H1 (cell line): ENCODE results near the gene NCOA1. TPM values are rescaled to one million over a fixed set of nuclear protein-coding genes. Genes with fewer than 3 reads are reported as not detected.

Experiments used
- CTCF ChIA-PET: fragments of 300-600 bp; sonication (Branson Sonifier 250); formaldehyde crosslinking; loops from one replicate; lab custom pipeline; 2021; ENCODE audit not compliant: partially characterized antibody; lab: Charles Lee
- POLR2A ChIA-PET: fragments of 300-600 bp; sonication (Branson Sonifier 250); formaldehyde crosslinking; loops from one replicate; lab custom pipeline; 2021; ENCODE audit warnings: inconsistent platforms; ENCODE audit not compliant: partially characterized antibody; lab: Charles Lee
- DNase-seq, 2 experiments: peaks; one replicate each; pipeline versions ENCODE4 v3.0.0 to v3.0.0-alpha.2; 2010 to 2022; ENCODE audit warnings: low spot score in 2 of 2, low read depth in 1 of 2, mixed read lengths in 1 of 2
- FAIRE-seq: peaks from 2 replicates; lab custom pipeline; 2011; peaks lifted over from hg19 to GRCh38; lab: Jason Lieb, UNC
- H2AFZ ChIP-seq: 2 replicates; pipeline ENCODE4 v1.8.1; 2012; ENCODE audit warnings: low read length, inconsistent platforms
- H2AK5ac ChIP-seq: 2 replicates; pipeline ENCODE4 v1.6.1; 2013; ENCODE audit warnings: low read depth, low read length
- H2BK120ac ChIP-seq: replicated peaks from 2 replicates; pipeline ENCODE3; 2013; ENCODE audit warnings: low read depth, low read length, inconsistent platforms
- H2BK12ac ChIP-seq: 2 replicates; pipeline ENCODE4 v1.6.1; 2013; ENCODE audit warnings: low read depth, low read length
- H2BK15ac ChIP-seq: 2 replicates; pipeline ENCODE4 v1.6.1; 2013; ENCODE audit warnings: low read length
- H2BK20ac ChIP-seq: 2 replicates; pipeline ENCODE4 v1.6.1; 2013; ENCODE audit warnings: low read length
- H2BK5ac ChIP-seq: 2 replicates; pipeline ENCODE4 v1.6.1; 2013; ENCODE audit warnings: low read depth, low read length
- H3K14ac ChIP-seq: 2 replicates; pipeline ENCODE4 v1.6.1; 2013; ENCODE audit warnings: inconsistent platforms; ENCODE audit not compliant: insufficient read length
- H3K18ac ChIP-seq: 2 replicates; pipeline ENCODE4 v1.6.1; 2013; ENCODE audit warnings: low read length; ENCODE audit errors: extremely low read depth
- H3K23ac ChIP-seq: 2 replicates; pipeline ENCODE4 v1.6.1; 2013; ENCODE audit warnings: inconsistent platforms; ENCODE audit not compliant: insufficient read length
- H3K23me2 ChIP-seq: 2 replicates; pipeline ENCODE4 v1.6.1; 2013; ENCODE audit warnings: low read depth, low read length
- H3K27ac ChIP-seq: 2 replicates; pipeline ENCODE4 v1.6.1; 2011; ENCODE audit warnings: low read depth, low read length, inconsistent platforms
- H3K27me3 ChIP-seq, 4 experiments: replicated peaks in 1 of 4; 1 replicate in 1 of 4; 2 replicates in 3 of 4; pipeline versions ENCODE4 v1.6.1 to v1.8.1; 2011 to 2013; ENCODE audit warnings: low read length in 3 of 4, mild to moderate bottlenecking in 3 of 4, inconsistent platforms in 2 of 4, mixed read lengths in 2 of 4, moderate library complexity in 1 of 4; ENCODE audit not compliant: control insufficient read depth in 3 of 4, insufficient read depth in 3 of 4; ENCODE audit errors: extremely low read depth in 1 of 4
- H3K36me3 ChIP-seq, 4 experiments: 2 replicates each; pipeline versions ENCODE4 v1.6.1 to v1.8.1; 2011 to 2013; ENCODE audit warnings: mild to moderate bottlenecking in 4 of 4, low read length in 3 of 4, moderate library complexity in 2 of 4, control low read depth in 1 of 4, inconsistent platforms in 1 of 4; ENCODE audit not compliant: insufficient read depth in 4 of 4, control insufficient read depth in 2 of 4
- H3K4ac ChIP-seq: replicated peaks from 2 replicates; pipeline ENCODE3; 2013; ENCODE audit warnings: low read length, low read depth, mixed read lengths, inconsistent platforms; ENCODE audit not compliant: insufficient read length
- H3K4me1 ChIP-seq, 4 experiments: replicated peaks in 1 of 4; 1 replicate in 1 of 4; 2 replicates in 3 of 4; pipeline versions ENCODE4 v1.6.1 to v1.8.1; 2011 to 2013; ENCODE audit warnings: low read length in 3 of 4, inconsistent platforms in 2 of 4, mixed read lengths in 1 of 4; ENCODE audit not compliant: insufficient read depth in 4 of 4, control insufficient read depth in 3 of 4
- H3K4me2 ChIP-seq, 2 experiments: 2 replicates each; pipeline versions ENCODE4 v1.6.1 to v1.8.1; 2011 to 2013; ENCODE audit warnings: low read depth in 2 of 2, low read length in 2 of 2, control low read depth in 1 of 2, inconsistent platforms in 1 of 2, mild to moderate bottlenecking in 1 of 2; ENCODE audit not compliant: insufficient read depth in 1 of 2
- H3K4me3 ChIP-seq, 4 experiments: fragments of 200-600, 300-600 bp in 1 of 4; sonication (generic), shearing (Covaris generic), sonication (Bioruptor Twin) in 1 of 4; 2 replicates each; pipeline versions ENCODE4 v1.5.1 to v1.8.1; 2011 to 2016; ENCODE audit warnings: low read length in 4 of 4, low read depth in 3 of 4, control low read depth in 2 of 4, inconsistent platforms in 2 of 4, mild to moderate bottlenecking in 2 of 4, mixed read lengths in 1 of 4, moderate library complexity in 1 of 4; ENCODE audit not compliant: insufficient read depth in 2 of 4; ENCODE audit errors: extremely low read depth in 1 of 4
- H3K56ac ChIP-seq: replicated peaks from 2 replicates; pipeline ENCODE3; 2013; ENCODE audit warnings: low read depth, mild to moderate bottlenecking, mixed read lengths, low read length, inconsistent platforms; ENCODE audit not compliant: insufficient read length
- H3K79me1 ChIP-seq: 2 replicates; pipeline ENCODE4 v1.6.1; 2013; ENCODE audit warnings: low read depth, low read length, control low read depth
- H3K79me2 ChIP-seq, 2 experiments: 2 replicates each; pipeline versions ENCODE4 v1.6.1 to v1.8.1; 2012 to 2013; ENCODE audit warnings: low read length in 2 of 2, mild to moderate bottlenecking in 2 of 2, inconsistent platforms in 1 of 2; ENCODE audit not compliant: insufficient read depth in 2 of 2, control insufficient read depth in 1 of 2
- H3K9ac ChIP-seq, 4 experiments: replicated peaks in 1 of 4; 1 replicate in 1 of 4; 2 replicates in 3 of 4; pipeline versions ENCODE4 v1.6.1 to v1.8.1; 2011 to 2013; ENCODE audit warnings: low read depth in 3 of 4, low read length in 3 of 4, control low read depth in 2 of 4, mild to moderate bottlenecking in 2 of 4, moderate library complexity in 2 of 4, inconsistent platforms in 1 of 4; ENCODE audit errors: extremely low read depth in 1 of 4
- H3K9me3 ChIP-seq, 2 experiments: 2 replicates each; pipeline versions ENCODE4 v1.6.1 to v1.8.1; 2012 to 2013; ENCODE audit warnings: mild to moderate bottlenecking in 2 of 2, moderate library complexity in 2 of 2, control low read depth in 1 of 2, inconsistent platforms in 1 of 2, low read depth in 1 of 2, low read length in 1 of 2, mixed read lengths in 1 of 2; ENCODE audit not compliant: insufficient read depth in 2 of 2
- H4K20me1 ChIP-seq, 2 experiments: replicated peaks in 1 of 2; 2 replicates each; pipeline versions ENCODE3 to v1.8.1; 2011 to 2013; ENCODE audit warnings: inconsistent platforms in 2 of 2, low read length in 2 of 2, mild to moderate bottlenecking in 1 of 2; ENCODE audit not compliant: insufficient read depth in 2 of 2, control insufficient read depth in 1 of 2
- H4K5ac ChIP-seq: 2 replicates; pipeline ENCODE4 v1.6.1; 2013; ENCODE audit warnings: low read length, low read depth, mixed read lengths, inconsistent platforms; ENCODE audit not compliant: insufficient read length
- H4K8ac ChIP-seq: 2 replicates; pipeline ENCODE4 v1.8.0; 2013; ENCODE audit warnings: mild to moderate bottlenecking, moderate library complexity, low read length, inconsistent platforms; ENCODE audit not compliant: insufficient read depth; ENCODE audit errors: extremely low read depth
- H4K91ac ChIP-seq: replicated peaks from 2 replicates; pipeline ENCODE3; 2013; ENCODE audit warnings: low read length, mixed read lengths, inconsistent platforms; ENCODE audit not compliant: insufficient read length
- ASH2L ChIP-seq: fragments of 200-600, 300-600 bp; sonication (generic); IDR thresholded peaks from one replicate; pipeline ENCODE4 v1.7.1; 2017; ENCODE audit warnings: low read length
- CTCF ChIP-seq, 3 experiments: IDR thresholded peaks; 1 replicate in 2 of 3; 2 replicates in 1 of 3; pipeline versions ENCODE4 v1.5.1 to v1.6.1; 2011; ENCODE audit warnings: low read length in 3 of 3, mild to moderate bottlenecking in 3 of 3, inconsistent platforms in 2 of 3, low read depth in 1 of 3, moderate library complexity in 1 of 3; ENCODE audit not compliant: insufficient read depth in 1 of 3; ENCODE audit errors: control extremely low read depth in 1 of 3
- GABPA ChIP-seq: IDR thresholded peaks from 2 replicates; pipeline ENCODE4 v1.6.1; 2011; ENCODE audit warnings: mild to moderate bottlenecking, low read length, moderate library complexity, borderline replicate concordance; ENCODE audit not compliant: insufficient read depth
- GTF2F1 ChIP-seq: IDR thresholded peaks from 2 replicates; pipeline ENCODE4 v1.6.1; 2012; ENCODE audit warnings: low read depth, low read length, improper control_type of control experiment, borderline replicate concordance
- JUN ChIP-seq: IDR thresholded peaks from 2 replicates; pipeline ENCODE4 v1.6.1; 2011; ENCODE audit warnings: low read depth, mild to moderate bottlenecking, improper control_type of control experiment, low read length
- SIN3A ChIP-seq, 2 experiments: IDR thresholded peaks in 1 of 2; conservative IDR thresholded peaks in 1 of 2; 2 replicates each; pipeline ENCODE4 v1.6.1; 2011 to 2012; ENCODE audit warnings: low read length in 2 of 2, improper control_type of control experiment in 1 of 2, low read depth in 1 of 2, mild to moderate bottlenecking in 1 of 2
- SP2 ChIP-seq: IDR thresholded peaks from 2 replicates; pipeline ENCODE4 v1.6.1; 2012; ENCODE audit warnings: mild to moderate bottlenecking, low read length, inconsistent platforms
- TEAD4 ChIP-seq: IDR thresholded peaks from 2 replicates; pipeline ENCODE4 v1.6.1; 2012; ENCODE audit warnings: low read depth, low read length, inconsistent platforms, mixed read lengths
- WGBS, 2 experiments: shearing (Covaris generic) in 1 of 2; methylation state at CpG; one replicate each; pipeline versions ENCODE4 v1.1.6 to v1.1.7; 2013 to 2015; ENCODE audit warnings: low lambda C conversion rate in 2 of 2, mixed read lengths in 2 of 2, inconsistent platforms in 1 of 2, low coverage in 1 of 2, missing lambda C conversion rate in 1 of 2; ENCODE audit not compliant: insufficient replicate concordance in 2 of 2, insufficient coverage in 1 of 2, insufficient read length in 1 of 2; ENCODE audit errors: extremely low coverage in 1 of 2, missing lambda C conversion rate in 1 of 2; 5-methylcytosine and 5-hydroxymethylcytosine counted together
- polyA plus RNA-seq, 7 experiments: library from polyadenylated mRNA; depleted of rRNA in 3 of 7; stranded (reverse) in 5 of 7; unstranded in 2 of 7; fragments of >200 nt in 5 of 7; fragments of 200-250 nt in 2 of 7; gene quantifications; 1 replicate in 5 of 7; 2 replicates in 1 of 7; 4 replicates in 1 of 7; pipeline versions ENCODE4 v1.2.1 to v1.2.3, GENCODE V29; 2011 to 2013; ENCODE audit warnings: missing spikeins in 2 of 7, mixed read lengths in 2 of 7
- total RNA-seq: library from RNA; stranded (reverse); fragmentation: NEBNext Ultra II Directional; extraction: Animal tissue kit (Norgen Biotek cat#: 25700); gene quantifications from 2 replicates; pipeline ENCODE4 v1.2.1, GENCODE V29; 2021

NCOA1 gene
- total and polyA plus RNA-seq, 2 of the 8 experiments (the other 6 are each of a cell fraction or from before 2014, with no cell fraction given) = 12.8 to 17.9 TPM

GRCh38 chr2:24763843-24764242, 272.8 kb downstream of the NCOA1 start:
- CTCF ChIA-PET = no interaction called here

More at GRCh38 chr2:24763843-24764242, 272.8 kb downstream of the NCOA1 start:
- H3K4ac ChIP-seq = no peak overlapping the region
- no peak overlapping the region for H2BK5ac ChIP-seq
- no peak overlapping the region for H3K4me2 ChIP-seq
- DNase-seq (no peak), FAIRE-seq (no peak)
- H3K23ac ChIP-seq = no peak overlapping the region
- WGBS, 2 experiments = 87% methylated on average over 4 of the region's 4 CpGs; no CpG with 5 or more reads in 1 of the 2 experiments
- no peak overlapping the region for H4K8ac ChIP-seq
- no peak overlapping the region for H3K4me3 ChIP-seq
- no peak overlapping the region for H3K9ac ChIP-seq
- no peak for TF ChIP-seq GTF2F1
- TF ChIP-seq SP2 = no peak
- TF ChIP-seq SIN3A (conservative IDR thresholded peaks at IDR 0.05 in 1 of 2, IDR thresholded peaks at IDR 0.05 in 1 of 2; ENCODE audit: low read depth in 1 of 2, low read length in 2 of 2) = no peak
- no peak for TF ChIP-seq CTCF (IDR thresholded peaks at IDR 0.05; ENCODE audit: control extremely low read depth in 1 of 3, insufficient read depth in 1 of 3, low read depth in 1 of 3, low read length in 3 of 3)
- no peak for TF ChIP-seq TEAD4
- no peak for TF ChIP-seq ASH2L
- no peak for TF ChIP-seq GABPA
- no peak for TF ChIP-seq JUN
- H2AK5ac ChIP-seq = no peak overlapping the region
- H3K36me3 ChIP-seq = peaks cover 0 to 12% (median 0%) of the 10 kb centered on the region in 4 experiments; a peak in 4 of 8 replicates
- H2BK120ac ChIP-seq = no peak overlapping the region
- H3K14ac ChIP-seq = no peak overlapping the region
- no peak overlapping the region for H4K91ac ChIP-seq
- H3K56ac ChIP-seq = no peak overlapping the region
- no peaks in the 10 kb centered on the region; a peak in 2 of 7 replicates for H3K4me1 ChIP-seq
- no peak overlapping the region for H2AFZ ChIP-seq
- no peak overlapping the region for H3K18ac ChIP-seq
- no peaks in the 10 kb centered on the region for H3K9me3 ChIP-seq
- H3K23me2 ChIP-seq = no peaks in the 10 kb centered on the region
- H3K79me1 ChIP-seq = no peaks in the 10 kb centered on the region
- POLR2A ChIA-PET = no interaction called here
- no peak overlapping the region for H2BK15ac ChIP-seq
- H3K79me2 ChIP-seq = no peaks in the 10 kb centered on the region
- H3K27ac ChIP-seq = no peak overlapping the region
- H4K5ac ChIP-seq = no peak overlapping the region
- no peak overlapping the region for H2BK12ac ChIP-seq
- no peaks in the 10 kb centered on the region for H3K27me3 ChIP-seq
- H4K20me1 ChIP-seq = no peaks in the 10 kb centered on the region
- H2BK20ac ChIP-seq = no peak overlapping the region
